Naive thymus-derived CD4-positive, alpha-beta T cell (primary cell): ENCODE measurements around the gene LYSMD4. TPM values are rescaled to one million over a fixed set of nuclear protein-coding genes. Genes with fewer than 3 reads are reported as not detected.

Experiments
- ATAC-seq: fragments of 150-1000 bp; cut with Tn5 transposase; 2 replicates; pipeline ENCODE4 v1.10.0; 2021; ENCODE audit warnings: mild to moderate bottlenecking, moderate library complexity
- CTCF ChIA-PET: fragments of 350-600 bp; sonication (Branson Sonifier 250); formaldehyde crosslinking; loops from one replicate; lab custom pipeline; 2021; ENCODE audit warnings: antibody characterized with exemption; lab: Charles Lee
- POLR2A ChIA-PET: fragments of 350-600 bp; sonication (Branson Sonifier 250); formaldehyde crosslinking; loops from one replicate; lab custom pipeline; 2021; ENCODE audit warnings: antibody characterized with exemption, inconsistent platforms; lab: Charles Lee
- DNase-seq, 9 donors: peaks; one replicate each; pipeline versions ENCODE4 v3.0.0 to v3.0.0-alpha.2; 2020 to 2022; ENCODE audit warnings: mixed read lengths in 1 of 9
- H3K27ac ChIP-seq: one replicate; pipeline ENCODE4 v1.7.0; 2013; ENCODE audit warnings: mild to moderate bottlenecking, low read depth, low read length, moderate library complexity
- H3K27me3 ChIP-seq, 2 donors: one replicate each; pipeline ENCODE4 v1.7.0; 2013; ENCODE audit warnings: low read length in 2 of 2, mild to moderate bottlenecking in 2 of 2, moderate library complexity in 2 of 2; ENCODE audit not compliant: control insufficient read depth in 2 of 2, insufficient read depth in 2 of 2
- H3K36me3 ChIP-seq, 3 experiments: 1 replicate in 2 of 3; 2 replicates in 1 of 3; pipeline ENCODE4 v1.7.0; 2013; ENCODE audit warnings: low read length in 3 of 3, mild to moderate bottlenecking in 3 of 3, moderate library complexity in 1 of 3; ENCODE audit not compliant: insufficient read depth in 3 of 3, control insufficient read depth in 2 of 3
- H3K4me1 ChIP-seq, 2 donors: one replicate each; pipeline ENCODE4 v1.7.0; 2013; ENCODE audit warnings: low read length in 2 of 2, mild to moderate bottlenecking in 2 of 2, moderate library complexity in 1 of 2; ENCODE audit not compliant: control insufficient read depth in 2 of 2, insufficient read depth in 2 of 2
- H3K4me3 ChIP-seq: 2 replicates; pipeline ENCODE4 v1.7.0; 2013; ENCODE audit warnings: mild to moderate bottlenecking, low read length
- H3K9me3 ChIP-seq, 3 experiments: 1 replicate in 2 of 3; 2 replicates in 1 of 3; pipeline ENCODE4 v1.7.0; 2013; ENCODE audit warnings: low read length in 3 of 3; ENCODE audit not compliant: control insufficient read depth in 2 of 3
- H3K27ac Mint-ChIP-seq, 9 donors: one replicate each; pipeline ENCODE4 v1.8.0; 2020 to 2022; ENCODE audit warnings: mixed read lengths in 9 of 9, mild to moderate bottlenecking in 8 of 9, moderate library complexity in 5 of 9, inconsistent platforms in 2 of 9
- H3K27me3 Mint-ChIP-seq, 5 donors: one replicate each; pipeline ENCODE4 v1.8.0; 2021 to 2022; ENCODE audit warnings: mixed read lengths in 5 of 5, mild to moderate bottlenecking in 1 of 5
- H3K36me3 Mint-ChIP-seq, 5 donors: one replicate each; pipeline ENCODE4 v1.8.0; 2020 to 2022; ENCODE audit warnings: mixed read lengths in 5 of 5, mild to moderate bottlenecking in 3 of 5, inconsistent platforms in 1 of 5
- H3K4me1 Mint-ChIP-seq, 7 donors: one replicate each; pipeline ENCODE4 v1.8.0; 2020 to 2022; ENCODE audit warnings: mixed read lengths in 7 of 7, mild to moderate bottlenecking in 3 of 7, inconsistent platforms in 1 of 7
- H3K4me3 Mint-ChIP-seq, 10 donors: one replicate each; pipeline ENCODE4 v1.8.0; 2020 to 2022; ENCODE audit warnings: mild to moderate bottlenecking in 10 of 10, mixed read lengths in 10 of 10, moderate library complexity in 6 of 10, inconsistent platforms in 2 of 10
- H3K9me3 Mint-ChIP-seq, 11 donors: one replicate each; pipeline ENCODE4 v1.8.0; 2020 to 2022; ENCODE audit warnings: mixed read lengths in 11 of 11, mild to moderate bottlenecking in 4 of 11, inconsistent platforms in 1 of 11, moderate library complexity in 1 of 11
- intact Hi-C, 2 donors: fragments of 100-400 bp; cut with micrococcal nuclease; formaldehyde crosslinking; loops; one replicate each; pipeline ENCODE4 v1.15.1; 2023
- polyA plus RNA-seq, 2 donors: library from polyadenylated mRNA; unstranded; fragments of 300-500 nt; fragmentation: Illumina TruSeq; gene quantifications; one replicate each; pipeline ENCODE4 v1.2.3, GENCODE V29; 2021
- total RNA-seq, 6 experiments: library from RNA in 5 of 6; stranded (reverse) in 5 of 6; gene quantifications; 1 replicate in 5 of 6; 2 replicates in 1 of 6; pipeline ENCODE4 v1.2.3 and lab custom pipeline; 2021 to 2026

LYSMD4 gene
- total and polyA plus RNA-seq, 7 experiments from 2014 or later, result 7.9 to 22.4 (median 14.8) TPM

DNA sequence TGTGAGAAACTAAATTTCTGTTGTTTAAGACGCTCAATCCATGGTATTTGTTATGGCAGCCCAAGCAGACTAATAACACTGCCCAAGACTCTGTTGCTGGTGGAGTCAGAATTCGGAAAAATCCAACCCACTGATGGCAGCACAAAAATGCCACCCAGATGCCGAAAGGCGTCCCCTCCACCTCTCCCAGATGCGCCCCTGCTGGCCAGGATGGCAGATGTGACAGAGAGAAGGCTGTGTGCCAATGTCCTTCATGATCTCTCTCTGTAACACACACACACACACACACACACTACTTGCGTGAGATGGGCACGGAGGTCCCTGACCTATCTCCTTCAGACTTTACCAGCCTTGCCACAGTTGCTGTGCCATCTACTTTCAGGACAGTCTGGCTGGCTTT lies 10.9 kb upstream of the LYSMD4 start:
- Mint-ChIP-seq H3K4me3 (no peak overlapping the region), H3K4me1 (peaks cover 0 to 2% (median 0%) of the 10 kb centered on the region in 7 donors), H3K27me3 (no peaks in the 10 kb centered on the region), H3K9me3 (no peaks in the 10 kb centered on the region), H3K36me3 (no peaks in the 10 kb centered on the region), H3K27ac (no peak overlapping the region)
- ChIA-PET CTCF (no interaction called here), POLR2A (no interaction called here)
- H3K9me3 ChIP-seq, result no peaks in the 10 kb centered on the region
- ATAC-seq (no peak), DNase-seq (no peak)
- H3K4me3 ChIP-seq, result no peak overlapping the region
- intact Hi-C loops, result no loop called here
- H3K36me3 ChIP-seq, result no peaks in the 10 kb centered on the region
- H3K27me3 ChIP-seq, result no peaks in the 10 kb centered on the region
- H3K4me1 ChIP-seq, result no peaks in the 10 kb centered on the region
- H3K27ac ChIP-seq, result no peak overlapping the region

DNA sequence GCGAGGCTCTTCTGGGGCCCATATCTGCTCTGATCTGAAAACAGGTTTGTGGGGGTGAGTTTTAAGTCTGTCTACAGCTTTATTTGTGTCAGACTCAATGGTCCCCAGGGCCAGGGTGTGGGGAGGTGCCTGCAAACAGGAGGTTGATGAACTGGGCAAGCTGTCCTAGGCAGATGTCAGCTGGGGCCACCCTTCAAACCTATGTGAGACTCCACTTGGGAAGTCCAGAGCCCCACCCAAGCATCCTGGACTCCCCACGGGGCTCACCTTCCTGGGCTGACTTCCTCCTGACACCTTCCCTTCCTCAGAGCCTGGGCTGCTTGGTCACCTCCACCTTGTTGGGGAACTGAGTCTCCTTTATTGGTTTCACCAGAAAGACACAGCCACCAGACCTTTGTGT lies 8.6 kb upstream of the LYSMD4 start:
- no peaks in the 10 kb centered on the region for H3K9me3 Mint-ChIP-seq
- peak overlapping the region in 1 of 9 donors; percentile 56 for H3K27ac Mint-ChIP-seq
- Histone ChIP-seq H3K36me3 (no peaks in the 10 kb centered on the region), H3K27me3 (no peaks in the 10 kb centered on the region), H3K4me1 (no peaks in the 10 kb centered on the region), H3K4me3 (no peak overlapping the region), H3K9me3 (no peaks in the 10 kb centered on the region), H3K27ac (no peak overlapping the region)
- no peak for ATAC-seq
- intact Hi-C loops, result no loop called here
- H3K4me3 Mint-ChIP-seq, result no peak overlapping the region
- POLR2A ChIA-PET, result no interaction called here
- H3K27me3 Mint-ChIP-seq, result no peaks in the 10 kb centered on the region
- H3K36me3 Mint-ChIP-seq, result no peaks in the 10 kb centered on the region
- DNase-seq, result no peak
- CTCF ChIA-PET, result interaction anchor here (0.9 kb wide), 1 partner anchor 471 kb away, joined by 3 read pairs; no protein-coding TSS in a partner anchor
- H3K4me1 Mint-ChIP-seq, result peaks cover 0 to 11% (median 0%) of the 10 kb centered on the region in 7 donors

GRCh38 chr15:99738021-99738847 lies 5.0 kb upstream of the LYSMD4 start:
- Mint-ChIP-seq H3K4me1 (peaks cover 4 to 20% (median 5%) of the 10 kb centered on the region in 7 donors), H3K9me3 (peaks cover 0 to 1% (median 0%) of the 10 kb centered on the region in 11 donors), H3K36me3 (no peaks in the 10 kb centered on the region), H3K27ac (no peak overlapping the region), H3K27me3 (no peaks in the 10 kb centered on the region), H3K4me3 (no peak overlapping the region)
- H3K9me3 ChIP-seq, result no peaks in the 10 kb centered on the region
- H3K27ac ChIP-seq, result no peak overlapping the region
- DNase-seq (no peak), ATAC-seq (no peak)
- H3K4me1 ChIP-seq, result peaks cover 3% of the 10 kb centered on the region in 2 donors
- POLR2A ChIA-PET, result interaction anchor here (0.5 kb wide), 1 partner anchor 77 kb away, joined by 3 read pairs; no protein-coding TSS in a partner anchor
- no peaks in the 10 kb centered on the region for H3K36me3 ChIP-seq
- H3K4me3 ChIP-seq, result no peak overlapping the region
- CTCF ChIA-PET, result interaction anchor here (0.9 kb wide), 1 partner anchor 15 kb away, joined by 3 read pairs; no protein-coding TSS in a partner anchor
- no peaks in the 10 kb centered on the region for H3K27me3 ChIP-seq
- intact Hi-C loops, result no loop called here

DNA sequence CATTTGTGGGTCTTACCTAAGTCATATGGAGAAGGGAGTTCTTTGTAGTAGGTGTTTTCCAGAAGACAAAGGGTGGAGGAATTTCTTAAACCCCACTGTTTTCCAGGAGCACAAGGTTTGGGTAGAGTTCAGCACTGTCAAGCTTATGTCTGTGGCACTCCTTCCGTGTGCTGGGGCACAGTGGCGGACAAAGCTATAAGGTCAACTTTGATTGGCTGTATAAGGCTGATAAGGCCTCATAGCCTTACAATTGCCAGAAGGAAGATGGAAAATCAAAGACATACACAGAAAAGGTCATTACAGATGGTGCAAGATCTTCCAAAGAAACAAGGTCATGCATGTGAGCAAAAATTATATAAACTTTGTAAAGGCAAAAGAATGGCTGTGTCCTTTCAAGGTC lies 3.5 kb upstream of the LYSMD4 start:
- H3K4me1 ChIP-seq, result peaks cover 10 to 13% of the 10 kb centered on the region in 2 donors
- H3K9me3 ChIP-seq, result no peaks in the 10 kb centered on the region
- peaks cover 0 to 1% (median 0%) of the 10 kb centered on the region in 11 donors for H3K9me3 Mint-ChIP-seq
- no peaks in the 10 kb centered on the region for H3K36me3 Mint-ChIP-seq
- DNase-seq (no peak), ATAC-seq (no peak)
- H3K27me3 ChIP-seq, result no peaks in the 10 kb centered on the region
- peak overlapping the region in 1 of 9 donors; percentile 7 for H3K27ac Mint-ChIP-seq
- no peak overlapping the region for H3K27ac ChIP-seq
- ChIA-PET CTCF (interaction anchor here (1.1 to 1.9 kb wide), 2 partner anchors 20 to 32 kb away, joined by 3 to 4 read pairs; no protein-coding TSS in a partner anchor), POLR2A (no interaction called here)
- no peak overlapping the region for H3K4me3 ChIP-seq
- peak overlapping the region in 1 of 10 donors; percentile 0 for H3K4me3 Mint-ChIP-seq
- H3K36me3 ChIP-seq, result peaks cover 0 to 4% (median 0%) of the 10 kb centered on the region in 3 experiments
- H3K27me3 Mint-ChIP-seq, result no peaks in the 10 kb centered on the region
- H3K4me1 Mint-ChIP-seq, result peaks cover 5 to 28% (median 14%) of the 10 kb centered on the region in 7 donors
- intact Hi-C loops, result no loop called here

GRCh38 chr15:99735868-99736267 lies 2.6 kb upstream of the LYSMD4 start:
- no peak for ATAC-seq
- Histone ChIP-seq H3K27ac (no peak overlapping the region), H3K4me1 (peaks cover 10 to 13% of the 10 kb centered on the region in 2 donors), H3K4me3 (no peak overlapping the region), H3K9me3 (no peaks in the 10 kb centered on the region), H3K36me3 (peaks cover 0 to 4% (median 0%) of the 10 kb centered on the region in 3 experiments), H3K27me3 (no peaks in the 10 kb centered on the region)
- peak overlapping the region in 1 of 10 donors; percentile 43 for H3K4me3 Mint-ChIP-seq
- DNase-seq, result no peak
- ChIA-PET CTCF (interaction anchor here (0.9 to 1.9 kb wide), 3 partner anchors 21 to 464 kb away, joined by 3 to 4 read pairs (median 3); no protein-coding TSS in a partner anchor), POLR2A (interaction anchor here (0.6 kb wide), 1 partner anchor 455 kb away, joined by 3 read pairs; no protein-coding TSS in a partner anchor)
- intact Hi-C loops, result loop anchor here in 1 of 2 donors (2.0 kb wide), 1 partner anchor 607 kb away; no protein-coding TSS in a partner anchor
- peaks cover 5 to 34% (median 19%) of the 10 kb centered on the region in 7 donors for H3K4me1 Mint-ChIP-seq
- H3K9me3 Mint-ChIP-seq, result peaks cover 0 to 1% (median 0%) of the 10 kb centered on the region in 11 donors
- H3K27me3 Mint-ChIP-seq, result no peaks in the 10 kb centered on the region
- H3K36me3 Mint-ChIP-seq, result peaks cover 0 to 3% (median 0%) of the 10 kb centered on the region in 5 donors
- H3K27ac Mint-ChIP-seq, result peak overlapping the region in 2 of 9 donors; percentile 7 to 22

- ChIA-PET CTCF (interaction anchor here (0.6 to 3.5 kb wide), 2 partner anchors 18 to 21 kb away, joined by 3 to 16 read pairs; no protein-coding TSS in a partner anchor), POLR2A (interaction anchor here (0.7 to 1.9 kb wide), 5 partner anchors 15 to 1085 kb away, joined by 3 to 9 read pairs (median 5); no protein-coding TSS in a partner anchor)
- peaks cover 10 to 13% of the 10 kb centered on the region in 2 donors for H3K4me1 ChIP-seq
- H3K9me3 ChIP-seq, result no peaks in the 10 kb centered on the region
- no peak for DNase-seq
- Mint-ChIP-seq H3K27ac (peak overlapping the region; percentile 22 to 97 (median 76)), H3K27me3 (no peaks in the 10 kb centered on the region), H3K9me3 (peaks cover 0 to 1% (median 0%) of the 10 kb centered on the region in 11 donors), H3K4me1 (peaks cover 5 to 39% (median 27%) of the 10 kb centered on the region in 7 donors), H3K36me3 (peaks cover 0 to 7% (median 6%) of the 10 kb centered on the region in 5 donors), H3K4me3 (peak overlapping the region in 6 of 10 donors; percentile 12 to 51 (median 37))
- ATAC-seq, result no peak
- H3K27ac ChIP-seq, result no peak overlapping the region
- no peaks in the 10 kb centered on the region for H3K27me3 ChIP-seq
- H3K36me3 ChIP-seq, result peaks cover 0 to 4% (median 0%) of the 10 kb centered on the region in 3 experiments
- intact Hi-C loops, result loop anchor here in 1 of 2 donors (2.0 to 5.0 kb wide), 2 partner anchors 312 to 608 kb away; no protein-coding TSS in a partner anchor
- H3K4me3 ChIP-seq, result no peak overlapping the region
Measured at GRCh38 chr15:99734575-99734974, 1.3 kb upstream of the LYSMD4 start.
